Loucy (cell line): Measurements from ENCODE around the gene FURIN.

Source experiments
- H2AFZ ChIP-seq: fragments of 200-600 bp; sonication (generic); 2 replicates; pipeline ENCODE4 v1.6.0; 2016; ENCODE audit warnings: antibody characterized with exemption, mild to moderate bottlenecking, low read length, moderate library complexity
- H3F3A ChIP-seq: fragments of 200-600 bp; 2 replicates; pipeline ENCODE4 v1.6.0; 2016; ENCODE audit warnings: antibody characterized with exemption, low read depth, mild to moderate bottlenecking
- H3K27me3 ChIP-seq: fragments of 200-600 bp; sonication (generic); 2 replicates; pipeline ENCODE4 v1.6.1; 2014; ENCODE audit warnings: low read length, mild to moderate bottlenecking; ENCODE audit not compliant: insufficient read depth, poor library complexity, severe bottlenecking
- H3K36me3 ChIP-seq: fragments of 200-600 bp; sonication (generic); 2 replicates; pipeline ENCODE4 v1.6.1; 2016; ENCODE audit warnings: low read length; ENCODE audit not compliant: insufficient read depth
- H3K4me1 ChIP-seq: fragments of 200-600 bp; sonication (generic); 2 replicates; pipeline ENCODE4 v1.5.1; 2014; ENCODE audit warnings: low read length, mild to moderate bottlenecking; ENCODE audit not compliant: insufficient read depth, poor library complexity, severe bottlenecking
- H3K4me2 ChIP-seq: fragments of 200-600 bp; sonication (generic); 2 replicates; pipeline ENCODE4 v1.6.0; 2014; ENCODE audit warnings: antibody characterized with exemption, low read length, low read depth, mild to moderate bottlenecking; ENCODE audit not compliant: poor library complexity, severe bottlenecking
- H3K4me3 ChIP-seq: fragments of 200-600 bp; sonication (generic); 2 replicates; pipeline ENCODE4 v1.5.1; 2014; ENCODE audit warnings: low read length, mild to moderate bottlenecking, mixed read lengths; ENCODE audit not compliant: poor library complexity, severe bottlenecking
- H3K79me2 ChIP-seq: fragments of 200-600 bp; sonication (generic); 2 replicates; pipeline ENCODE4 v1.6.1; 2014; ENCODE audit warnings: low read length; ENCODE audit not compliant: insufficient read depth
- H3K9ac ChIP-seq: fragments of 200-600 bp; sonication (generic); 2 replicates; pipeline ENCODE4 v1.6.0; 2014; ENCODE audit warnings: mild to moderate bottlenecking, low read depth, low read length, moderate library complexity; ENCODE audit not compliant: poor library complexity, severe bottlenecking
- H3K9me2 ChIP-seq: fragments of 200-600 bp; sonication (generic); replicated peaks from 2 replicates; pipeline ENCODE4 v1.6.1; 2016; ENCODE audit warnings: low read depth, low read length, mixed read lengths
- H3K9me3 ChIP-seq: fragments of 200-600 bp; sonication (generic); 2 replicates; pipeline ENCODE4 v1.6.1; 2014; ENCODE audit warnings: mild to moderate bottlenecking, antibody characterized with exemption, low read length, low read depth; ENCODE audit not compliant: insufficient read depth
- H4K20me1 ChIP-seq: fragments of 200-600 bp; sonication (generic); 2 replicates; pipeline ENCODE4 v1.6.0; 2014; ENCODE audit warnings: antibody characterized with exemption, low read length, mild to moderate bottlenecking; ENCODE audit not compliant: insufficient read depth, poor library complexity, severe bottlenecking
- CTCF ChIP-seq: fragments of 200-600 bp; sonication (generic); conservative IDR thresholded peaks from 2 replicates; pipeline ENCODE4 v1.5.1; 2014; ENCODE audit warnings: mild to moderate bottlenecking, antibody characterized with exemption, low read length
- EZH2phosphoT487 ChIP-seq: fragments of 200-600 bp; IDR thresholded peaks from 2 replicates; pipeline ENCODE4 v1.6.1; 2018; ENCODE audit warnings: antibody characterized with exemption, mild to moderate bottlenecking, moderate library complexity, borderline replicate concordance

The FURIN gene

DNA sequence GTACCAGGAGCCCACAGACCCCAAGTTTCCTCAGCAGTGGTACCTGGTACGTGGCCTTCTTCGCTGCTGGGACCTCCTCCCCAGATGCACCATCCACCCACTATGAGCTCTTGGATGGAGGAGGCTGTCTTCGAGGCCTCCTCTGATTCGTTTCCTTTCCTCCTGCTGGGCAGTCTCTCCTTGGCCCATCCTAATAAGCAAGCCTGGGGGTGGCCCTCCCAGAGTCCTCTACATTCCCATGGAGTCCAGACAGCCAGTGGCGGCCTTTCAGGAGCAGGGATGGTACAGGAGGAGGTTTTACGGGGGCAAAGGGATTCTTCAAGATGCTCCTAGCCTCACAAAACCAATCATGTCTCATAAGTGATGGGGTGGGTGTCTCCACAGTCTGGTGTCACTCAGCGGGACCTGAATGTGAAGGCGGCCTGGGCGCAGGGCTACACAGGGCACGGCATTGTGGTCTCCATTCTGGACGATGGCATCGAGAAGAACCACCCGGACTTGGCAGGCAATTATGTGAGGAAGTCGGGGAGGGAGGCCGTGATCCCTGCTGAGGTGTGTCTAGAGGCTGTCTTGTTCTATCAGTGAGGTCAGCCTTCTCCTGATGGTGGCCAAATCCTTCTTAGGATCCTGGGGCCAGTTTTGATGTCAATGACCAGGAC lies 8.3 kb downstream of the FURIN start:
- no peaks in the 10 kb centered on the region for H3F3A ChIP-seq
- H3K4me3 ChIP-seq = no peak overlapping the region
- H3K9me3 ChIP-seq = no peaks in the 10 kb centered on the region
- TF ChIP-seq EZH2phosphoT487 (no peak), CTCF (no peak)
- H4K20me1 ChIP-seq = peaks cover 10% of the 10 kb centered on the region
- no peak overlapping the region for H3K4me2 ChIP-seq
- no peak overlapping the region for H3K9ac ChIP-seq
- H3K9me2 ChIP-seq = no peaks in the 10 kb centered on the region
- H3K27me3 ChIP-seq = no peaks in the 10 kb centered on the region
- peaks cover 41% of the 10 kb centered on the region for H3K79me2 ChIP-seq
- peaks cover 26% of the 10 kb centered on the region for H3K4me1 ChIP-seq
- peaks cover 52% of the 10 kb centered on the region; the same call in 1 of the 2 replicates for H3K36me3 ChIP-seq
- H2AFZ ChIP-seq = no peak overlapping the region

DNA sequence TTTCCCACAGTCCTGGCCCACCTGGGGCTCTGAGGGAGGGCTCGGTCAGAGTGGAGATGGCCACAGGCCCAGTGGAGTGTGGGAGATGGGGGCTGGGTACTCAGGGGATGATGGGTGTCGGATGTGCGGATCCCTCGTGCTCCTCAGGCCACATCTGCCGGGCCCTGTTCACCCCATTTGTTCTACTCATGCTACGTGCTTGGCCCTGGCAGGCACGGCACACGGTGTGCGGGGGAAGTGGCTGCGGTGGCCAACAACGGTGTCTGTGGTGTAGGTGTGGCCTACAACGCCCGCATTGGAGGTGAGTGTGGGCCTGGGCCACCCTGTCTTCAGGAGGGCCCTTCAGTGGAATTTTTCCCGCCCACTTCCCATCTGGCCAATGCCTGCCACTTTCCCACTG lies 8.9 kb downstream of the FURIN start:
- Histone ChIP-seq H3K79me2 (peaks cover 34% of the 10 kb centered on the region), H3K4me3 (no peak overlapping the region), H3K4me1 (peaks cover 23% of the 10 kb centered on the region), H3K9me2 (no peaks in the 10 kb centered on the region), H3K36me3 (peaks cover 52% of the 10 kb centered on the region; the same call in 1 of the 2 replicates), H3K9ac (no peak overlapping the region), H3K9me3 (no peaks in the 10 kb centered on the region), H3F3A (no peaks in the 10 kb centered on the region), H3K4me2 (no peak overlapping the region), H2AFZ (no peak overlapping the region), H4K20me1 (peaks cover 10% of the 10 kb centered on the region), H3K27me3 (no peaks in the 10 kb centered on the region)
- no peak for TF ChIP-seq EZH2phosphoT487
- TF ChIP-seq CTCF = no peak

- H3K4me3 ChIP-seq = no peak overlapping the region
- TF ChIP-seq EZH2phosphoT487 (no peak), CTCF (no peak)
- H4K20me1 ChIP-seq = peaks cover 4% of the 10 kb centered on the region
- H3K4me1 ChIP-seq = peaks cover 18% of the 10 kb centered on the region
- H2AFZ ChIP-seq = no peak overlapping the region
- H3K36me3 ChIP-seq = peaks cover 52% of the 10 kb centered on the region; the same call in 1 of the 2 replicates
- H3K9me2 ChIP-seq = no peaks in the 10 kb centered on the region
- no peaks in the 10 kb centered on the region for H3K9me3 ChIP-seq
- no peak overlapping the region for H3K4me2 ChIP-seq
- peaks cover 30% of the 10 kb centered on the region for H3K79me2 ChIP-seq
- no peaks in the 10 kb centered on the region for H3K27me3 ChIP-seq
- no peaks in the 10 kb centered on the region for H3F3A ChIP-seq
- no peak overlapping the region for H3K9ac ChIP-seq
These were observed 9.6 kb downstream of the FURIN start for GRCh38 chr15:90877996-90878395.
